Neuronal stem cell (in vitro differentiated cells): ENCODE data around the gene PLA2G15.
A peak's percentile ranks its signal among the peaks of the same experiment; 100 is the strongest.

Experiments used
- DNase-seq: peaks from one replicate; pipeline ENCODE4 v3.0.0-alpha.2; 2013; ENCODE audit warnings: low spot score
- H2AFZ ChIP-seq: one replicate; pipeline ENCODE4 v1.6.1; 2013; ENCODE audit warnings: mild to moderate bottlenecking, low read length, inconsistent platforms
- H2AK5ac ChIP-seq: 2 replicates; pipeline ENCODE4 v1.6.1; 2013; ENCODE audit warnings: low read depth, mild to moderate bottlenecking, inconsistent platforms, low read length, moderate library complexity, mixed read lengths
- H2BK120ac ChIP-seq: 2 replicates; pipeline ENCODE4 v1.6.1; 2013; ENCODE audit warnings: low read depth, mild to moderate bottlenecking, inconsistent platforms, low read length, moderate library complexity, mixed read lengths
- H2BK12ac ChIP-seq: one replicate; pipeline ENCODE4 v1.6.1; 2013; ENCODE audit warnings: low read length, inconsistent platforms
- H2BK15ac ChIP-seq: 2 replicates; pipeline ENCODE4 v1.6.1; 2013; ENCODE audit warnings: mild to moderate bottlenecking, low read length, inconsistent platforms, mixed read lengths
- H2BK5ac ChIP-seq: one replicate; pipeline ENCODE4 v1.6.1; 2013; ENCODE audit warnings: inconsistent platforms, mild to moderate bottlenecking, low read length, moderate library complexity
- H3K14ac ChIP-seq: one replicate; pipeline ENCODE4 v1.6.1; 2013; ENCODE audit warnings: low read length, inconsistent platforms
- H3K18ac ChIP-seq: 2 replicates; pipeline ENCODE4 v1.6.1; 2013; ENCODE audit warnings: low read length, inconsistent platforms
- H3K23ac ChIP-seq: 2 replicates; pipeline ENCODE4 v1.6.1; 2013; ENCODE audit warnings: low read depth, mild to moderate bottlenecking, mixed read lengths, low read length, inconsistent platforms; ENCODE audit not compliant: poor library complexity
- H3K27ac ChIP-seq: replicated peaks from 3 replicates; pipeline ENCODE4 v1.5.1; 2013; ENCODE audit warnings: low read length, inconsistent platforms
- H3K27me3 ChIP-seq, 3 experiments: 2 replicates each; pipeline ENCODE4 v1.6.1; 2013; ENCODE audit warnings: low read length in 3 of 3, mild to moderate bottlenecking in 2 of 3, inconsistent platforms in 1 of 3, low read depth in 1 of 3, mixed read lengths in 1 of 3, moderate library complexity in 1 of 3; ENCODE audit not compliant: control insufficient read depth in 3 of 3, insufficient read depth in 3 of 3
- H3K36me3 ChIP-seq, 2 donors: replicated peaks in 1 of 2; 2 replicates each; pipeline ENCODE4 v1.6.1; 2013; ENCODE audit warnings: low read length in 2 of 2; ENCODE audit not compliant: control insufficient read depth in 2 of 2, insufficient read depth in 2 of 2
- H3K4ac ChIP-seq: 2 replicates; pipeline ENCODE4 v1.6.1; 2013; ENCODE audit warnings: inconsistent platforms, mild to moderate bottlenecking, low read length, moderate library complexity
- H3K4me1 ChIP-seq, 2 donors: 1 replicate in 1 of 2; 2 replicates in 1 of 2; pipeline ENCODE4 v1.6.1; 2013; ENCODE audit warnings: low read length in 2 of 2, low read depth in 1 of 2; ENCODE audit not compliant: control insufficient read depth in 2 of 2, insufficient read depth in 1 of 2
- H3K4me2 ChIP-seq: one replicate; pipeline ENCODE4 v1.6.1; 2013; ENCODE audit warnings: mild to moderate bottlenecking, low read length, inconsistent platforms; ENCODE audit not compliant: insufficient read depth, poor library complexity, severe bottlenecking
- H3K4me3 ChIP-seq, 2 donors: 2 replicates each; pipeline ENCODE4 v1.5.1; 2013; ENCODE audit warnings: low read length in 2 of 2, mild to moderate bottlenecking in 2 of 2, inconsistent platforms in 1 of 2, moderate library complexity in 1 of 2
- H3K79me1 ChIP-seq: one replicate; pipeline ENCODE4 v1.6.1; 2013; ENCODE audit warnings: low read depth, mild to moderate bottlenecking, inconsistent platforms, low read length, moderate library complexity
- H3K9ac ChIP-seq: one replicate; pipeline ENCODE4 v1.6.1; 2013; ENCODE audit warnings: mild to moderate bottlenecking, low read depth, low read length, inconsistent platforms; ENCODE audit not compliant: poor library complexity
- H3K9me3 ChIP-seq, 2 donors: replicated peaks in 1 of 2; 2 replicates each; pipeline versions ENCODE3 to v1.6.1; 2013; ENCODE audit warnings: low read length in 2 of 2, mild to moderate bottlenecking in 2 of 2, inconsistent platforms in 1 of 2, low read depth in 1 of 2, mixed read lengths in 1 of 2, moderate library complexity in 1 of 2; ENCODE audit not compliant: control insufficient read depth in 2 of 2, insufficient read depth in 1 of 2
- H4K8ac ChIP-seq: one replicate; pipeline ENCODE4 v1.6.1; 2013; ENCODE audit warnings: low read depth, mild to moderate bottlenecking, inconsistent platforms, low read length, moderate library complexity
- H4K91ac ChIP-seq: one replicate; pipeline ENCODE4 v1.6.1; 2013; ENCODE audit warnings: low read length, low read depth, mild to moderate bottlenecking, inconsistent platforms; ENCODE audit not compliant: poor library complexity
- WGBS, 2 donors: extraction: QIAGEN DNeasy Blood & Tissue Kit; methylation state at CpG; one replicate each; pipeline ENCODE4 v1.1.7; 2013; ENCODE audit warnings: missing lambda C conversion rate in 2 of 2, mixed read lengths in 1 of 2; ENCODE audit not compliant: insufficient read length in 2 of 2, insufficient replicate concordance in 1 of 2; ENCODE audit errors: extremely low coverage in 2 of 2; 5-methylcytosine and 5-hydroxymethylcytosine counted together

The PLA2G15 gene

DNA sequence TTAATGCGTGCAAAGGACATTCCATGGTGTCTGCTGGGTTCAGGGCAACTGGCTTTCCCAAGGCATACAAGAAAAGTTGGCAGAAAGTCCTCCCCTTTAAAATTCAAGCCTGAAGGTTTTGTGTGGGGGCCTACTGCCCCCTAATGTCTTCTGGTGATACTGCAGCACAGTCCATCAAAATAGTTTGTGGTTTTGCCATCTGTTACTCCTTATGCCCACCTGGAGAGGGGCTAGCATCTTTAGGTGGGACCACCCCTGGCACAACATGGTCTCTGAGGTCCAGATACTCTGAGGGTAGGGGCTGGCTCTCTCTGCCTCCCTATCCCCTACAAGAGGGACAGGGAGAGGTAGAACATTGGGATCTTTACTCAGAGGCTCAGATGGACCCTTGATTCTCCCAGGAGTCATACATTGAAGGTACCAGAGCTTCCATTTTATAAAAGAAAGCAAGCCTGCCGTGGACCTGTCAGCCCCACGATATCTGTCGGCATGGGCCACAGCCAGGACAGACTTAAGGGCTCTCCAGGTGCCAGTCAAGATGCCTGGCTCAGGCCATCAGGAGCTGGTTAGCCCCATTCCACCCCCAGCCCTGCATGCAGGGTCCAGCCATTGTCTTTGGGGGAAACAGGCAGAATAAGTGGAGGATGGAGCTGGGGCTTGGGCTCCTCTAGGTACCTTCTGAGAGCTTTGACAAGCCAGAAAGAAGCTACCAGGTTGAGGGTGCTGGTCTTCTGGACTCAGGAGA lies 15.6 kb upstream of the PLA2G15 start:
- Histone ChIP-seq H3K27ac (no peak overlapping the region), H3K79me1 (peaks cover 2% of the 10 kb centered on the region), H3K4me3 (no peak overlapping the region), H3K27me3 (peaks cover 0 to 13% (median 0%) of the 10 kb centered on the region in 3 experiments), H3K18ac (no peak overlapping the region), H3K23ac (no peak overlapping the region), H2BK5ac (no peak overlapping the region), H3K36me3 (peaks cover 8 to 55% of the 10 kb centered on the region in 2 donors), H4K8ac (no peak overlapping the region), H3K9me3 (no peaks in the 10 kb centered on the region), H3K4me2 (no peak overlapping the region), H2BK12ac (no peak overlapping the region), H2AK5ac (no peak overlapping the region), H4K91ac (no peak overlapping the region), H3K9ac (no peak overlapping the region), H2BK120ac (no peak overlapping the region), H3K4me1 (no peaks in the 10 kb centered on the region), H3K4ac (no peak overlapping the region), H3K14ac (no peak overlapping the region), H2AFZ (no peak overlapping the region), H2BK15ac (no peak overlapping the region)
- no CpG with 5 or more reads among the region's 4 CpGs for WGBS, 2 donors
- DNase-seq = no peak

DNA sequence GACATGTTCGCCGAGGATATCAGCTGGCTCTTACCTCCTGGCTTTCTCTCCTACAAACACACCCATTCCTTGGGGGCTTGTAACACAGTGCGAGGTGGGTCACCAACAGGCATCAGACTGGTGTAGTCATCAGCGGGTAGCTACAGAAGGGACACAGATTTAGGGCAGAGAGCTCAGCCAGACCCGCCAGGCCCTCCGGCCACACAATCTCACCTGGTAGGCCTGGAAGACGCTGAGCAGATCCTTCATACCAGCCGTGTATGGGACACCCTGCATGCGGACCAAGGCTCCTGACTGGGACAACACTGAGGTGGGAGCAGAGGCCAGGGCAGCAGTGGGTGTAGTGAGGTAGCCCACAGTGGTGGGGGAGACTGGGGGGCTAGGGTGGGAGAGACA lies 15.0 kb upstream of the PLA2G15 start:
- no peak overlapping the region for H2AFZ ChIP-seq
- DNase-seq = no peak
- H3K79me1 ChIP-seq = peaks cover 2% of the 10 kb centered on the region
- H3K4me2 ChIP-seq = no peak overlapping the region
- H3K14ac ChIP-seq = no peak overlapping the region
- no CpG with 5 or more reads among the region's 9 CpGs for WGBS, 2 donors
- no peak overlapping the region for H2BK15ac ChIP-seq
- no peak overlapping the region for H2BK5ac ChIP-seq
- H3K27ac ChIP-seq = no peak overlapping the region
- no peak overlapping the region for H2BK12ac ChIP-seq
- H3K4ac ChIP-seq = no peak overlapping the region
- peaks cover 8 to 55% of the 10 kb centered on the region in 2 donors for H3K36me3 ChIP-seq
- no peak overlapping the region for H2BK120ac ChIP-seq
- no peak overlapping the region for H4K91ac ChIP-seq
- H3K4me3 ChIP-seq = no peak overlapping the region
- H3K23ac ChIP-seq = no peak overlapping the region
- no peak overlapping the region for H4K8ac ChIP-seq
- no peak overlapping the region for H3K18ac ChIP-seq
- peaks cover 0 to 19% (median 3%) of the 10 kb centered on the region in 3 experiments for H3K27me3 ChIP-seq
- no peak overlapping the region for H3K9ac ChIP-seq
- H3K4me1 ChIP-seq = peaks cover 0 to 2% of the 10 kb centered on the region in 2 donors
- peaks cover 0 to under 1% of the 10 kb centered on the region in 2 donors for H3K9me3 ChIP-seq
- H2AK5ac ChIP-seq = no peak overlapping the region

DNA sequence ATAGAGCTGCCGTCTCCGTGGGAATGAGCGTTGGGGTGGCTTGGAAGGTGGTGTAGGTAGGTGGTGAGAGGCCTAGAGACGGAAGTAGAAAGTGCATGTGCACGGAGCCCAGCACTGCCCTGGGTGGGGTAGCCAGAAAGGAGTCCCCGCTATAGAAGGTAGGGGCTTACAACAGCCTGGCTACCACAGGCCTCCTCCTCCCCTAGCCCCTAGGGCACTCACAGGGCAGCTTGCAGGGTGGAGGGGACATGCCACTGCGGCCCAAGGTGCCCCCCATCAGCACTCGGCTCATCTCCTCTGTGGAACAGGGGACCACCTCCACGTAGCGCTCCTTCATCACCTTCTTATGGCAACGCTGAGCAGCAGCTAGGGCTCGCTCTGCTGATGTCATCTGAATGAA lies 14.2 kb upstream of the PLA2G15 start:
- Histone ChIP-seq H3K4me1 (peaks cover 0 to 7% of the 10 kb centered on the region in 2 donors), H3K18ac (no peak overlapping the region), H3K4me2 (no peak overlapping the region), H3K14ac (no peak overlapping the region), H2AFZ (no peak overlapping the region), H2BK12ac (no peak overlapping the region), H3K27me3 (peaks cover 0 to 26% (median 9%) of the 10 kb centered on the region in 3 experiments), H4K8ac (no peak overlapping the region), H3K79me1 (peaks cover 2% of the 10 kb centered on the region), H2BK120ac (no peak overlapping the region), H3K9me3 (peaks cover 0 to 6% of the 10 kb centered on the region in 2 donors), H3K4me3 (no peak overlapping the region), H2AK5ac (no peak overlapping the region), H3K9ac (no peak overlapping the region), H2BK15ac (no peak overlapping the region), H3K27ac (no peak overlapping the region), H3K4ac (no peak overlapping the region), H2BK5ac (peak overlapping the region; percentile 67), H3K36me3 (peaks cover 8 to 54% of the 10 kb centered on the region in 2 donors), H4K91ac (no peak overlapping the region), H3K23ac (no peak overlapping the region)
- no peak for DNase-seq
- WGBS, 2 donors = no CpG with 5 or more reads among the region's 12 CpGs

DNA sequence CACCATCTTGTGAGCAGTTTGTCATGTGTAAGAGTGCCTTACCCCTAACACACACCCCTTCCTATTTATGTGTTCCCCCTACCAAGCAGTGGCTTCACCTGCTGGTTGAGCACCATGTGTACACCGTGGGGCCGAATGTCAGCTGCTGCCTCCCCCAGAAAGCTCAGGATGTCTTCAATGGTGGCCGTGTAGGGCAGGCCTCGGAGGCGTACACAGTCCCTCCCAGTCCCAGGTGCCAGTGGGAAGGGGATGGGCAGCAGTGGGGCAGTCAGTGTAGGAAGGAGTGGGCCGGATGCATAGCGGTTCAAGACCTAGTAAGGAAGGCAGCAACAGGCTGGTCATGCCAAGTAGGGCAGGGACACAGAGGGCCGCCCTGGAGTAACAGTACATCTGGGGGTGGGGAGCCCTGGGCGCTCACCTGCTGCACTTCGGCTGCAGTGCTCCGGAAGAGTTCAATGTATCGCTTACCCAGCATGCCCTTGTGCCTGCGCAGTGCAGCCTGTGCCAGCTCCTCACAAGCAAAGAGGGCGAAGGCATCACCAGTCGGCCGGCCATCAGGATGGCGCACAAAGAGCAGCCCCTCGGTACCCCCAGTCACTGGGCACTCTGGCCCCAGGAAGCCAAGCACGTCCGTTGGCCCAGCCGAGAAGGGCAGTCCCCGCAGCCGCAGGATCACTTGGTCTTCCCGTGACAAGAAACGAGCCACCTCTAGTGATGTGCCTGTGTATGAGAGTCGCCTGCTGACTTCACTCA lies 13.6 kb upstream of the PLA2G15 start:
- Histone ChIP-seq H3K23ac (peak overlapping the region; percentile 71), H3K27me3 (peaks cover 0 to 32% (median 14%) of the 10 kb centered on the region in 3 experiments), H4K91ac (no peak overlapping the region)

More for the DNA sequence above, 13.6 kb upstream of the PLA2G15 start:
- Histone ChIP-seq H2BK12ac (no peak overlapping the region), H3K79me1 (peaks cover 2% of the 10 kb centered on the region), H2BK5ac (peak overlapping the region; percentile 67), H3K4me2 (no peak overlapping the region), H3K4me3 (no peak overlapping the region), H2AK5ac (no peak overlapping the region), H3K4me1 (peaks cover 0 to 12% of the 10 kb centered on the region in 2 donors), H3K27ac (no peak overlapping the region), H2BK120ac (no peak overlapping the region), H3K18ac (no peak overlapping the region), H3K9ac (no peak overlapping the region), H2AFZ (no peak overlapping the region), H4K8ac (no peak overlapping the region), H3K36me3 (peaks cover 6 to 48% of the 10 kb centered on the region in 2 donors), H3K14ac (no peak overlapping the region), H2BK15ac (no peak overlapping the region), H3K9me3 (peaks cover 0 to 6% of the 10 kb centered on the region in 2 donors), H3K4ac (no peak overlapping the region)
- no peak for DNase-seq
- no CpG with 5 or more reads among the region's 26 CpGs for WGBS, 2 donors
